OCI-LY3 (cell line): Measurements from ENCODE around the gene FAAP20.

ENCODE experiments used
- EZH2phosphoT487 ChIP-seq: fragments of 200-600 bp; shearing (Covaris generic); IDR thresholded peaks from 2 replicates; pipeline ENCODE4 v1.6.1; 2018; ENCODE audit warnings: antibody characterized with exemption, mixed run types, low read depth
- TF ChIP-seq, protein P1 (sequence below): fragments of 200-600, 300-600 bp; sonication (generic); IDR thresholded peaks from 2 replicates; pipeline ENCODE4 v1.5.1; 2014; ENCODE audit warnings: antibody characterized with exemption, low read length, low read depth

DNA sequence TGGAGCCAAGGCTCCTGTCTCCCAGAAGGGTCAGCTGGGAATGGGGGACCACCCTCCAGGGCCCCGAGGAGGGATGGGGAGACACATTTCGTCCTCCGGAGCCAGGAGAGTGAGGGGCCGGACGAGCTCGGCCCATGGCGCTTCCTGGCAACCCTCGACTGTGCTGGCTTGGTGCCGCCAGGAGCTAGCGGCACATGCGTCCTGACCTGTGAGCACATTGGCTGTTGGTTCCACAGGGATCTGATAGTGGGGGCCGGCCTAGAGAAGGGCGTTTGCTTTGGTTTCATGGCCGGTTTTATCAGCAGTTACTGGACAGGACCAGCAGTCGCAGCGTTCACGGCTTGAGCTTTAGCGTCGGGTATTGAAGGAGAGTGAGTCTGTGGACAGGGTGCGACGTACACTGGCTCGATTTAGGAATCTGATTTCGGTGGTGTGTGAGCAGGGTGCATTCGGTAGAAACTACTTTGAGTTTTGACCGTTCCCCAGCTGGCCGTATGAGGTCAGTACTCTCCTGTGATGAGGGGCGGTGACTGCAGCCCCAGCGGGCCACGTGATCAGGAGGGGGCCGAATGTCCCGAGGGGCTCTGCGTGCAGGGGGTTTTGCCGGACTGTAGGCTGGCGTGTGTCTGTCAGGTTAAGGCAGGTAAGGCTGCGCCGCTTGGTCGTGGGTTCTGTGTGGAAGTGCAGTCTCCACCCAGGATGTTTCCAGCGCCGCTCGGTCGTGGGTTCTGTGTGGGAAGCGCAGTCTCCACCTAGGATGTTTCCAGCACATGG is 18.7 kb downstream of the FAAP20 start:
- TF ChIP-seq EZH2phosphoT487, result no peak
- TF ChIP-seq, protein P1, sequence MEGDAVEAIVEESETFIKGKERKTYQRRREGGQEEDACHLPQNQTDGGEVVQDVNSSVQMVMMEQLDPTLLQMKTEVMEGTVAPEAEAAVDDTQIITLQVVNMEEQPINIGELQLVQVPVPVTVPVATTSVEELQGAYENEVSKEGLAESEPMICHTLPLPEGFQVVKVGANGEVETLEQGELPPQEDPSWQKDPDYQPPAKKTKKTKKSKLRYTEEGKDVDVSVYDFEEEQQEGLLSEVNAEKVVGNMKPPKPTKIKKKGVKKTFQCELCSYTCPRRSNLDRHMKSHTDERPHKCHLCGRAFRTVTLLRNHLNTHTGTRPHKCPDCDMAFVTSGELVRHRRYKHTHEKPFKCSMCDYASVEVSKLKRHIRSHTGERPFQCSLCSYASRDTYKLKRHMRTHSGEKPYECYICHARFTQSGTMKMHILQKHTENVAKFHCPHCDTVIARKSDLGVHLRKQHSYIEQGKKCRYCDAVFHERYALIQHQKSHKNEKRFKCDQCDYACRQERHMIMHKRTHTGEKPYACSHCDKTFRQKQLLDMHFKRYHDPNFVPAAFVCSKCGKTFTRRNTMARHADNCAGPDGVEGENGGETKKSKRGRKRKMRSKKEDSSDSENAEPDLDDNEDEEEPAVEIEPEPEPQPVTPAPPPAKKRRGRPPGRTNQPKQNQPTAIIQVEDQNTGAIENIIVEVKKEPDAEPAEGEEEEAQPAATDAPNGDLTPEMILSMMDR, result no peak
